IPS DF 4.7 (cell line): Measurements from ENCODE around the gene KANSL3.
"Not testable (repeated sequence)": the region's sequence is repeated elsewhere in the genome, so short reads cannot be mapped to it uniquely, and the experiment has no call there.

Experiments used
- DNase-seq: peaks from one replicate; pipeline ENCODE4 v3.0.0-alpha.2; 2013; ENCODE audit warnings: low spot score; ENCODE audit errors: extremely low read depth

Gene KANSL3

GRCh38 chr2:96638144-96639121, at the start of gene KANSL3:
KANSL3 (minus strand) TSS chr2:96638312; CDS start chr2:96637135, 1,177 bp downstream.
- peak; percentile 62 for DNase-seq

GRCh38 chr2:96687266-96687665, 49.2 kb upstream of the KANSL3 start:
- DNase-seq = no peak

- DNase-seq = no peak
Observed at GRCh38 chr2:96685577-96686459, 47.7 kb upstream of the KANSL3 start.

GRCh38 chr2:96684883-96685576, 46.9 kb upstream of the KANSL3 start:
- DNase-seq = no peak

GRCh38 chr2:96683972-96684820, 46.1 kb upstream of the KANSL3 start:
- DNase-seq = no peak

GRCh38 chr2:96683307-96683706, 45.2 kb upstream of the KANSL3 start:
- no peak for DNase-seq

GRCh38 chr2:96681540-96681939, 43.4 kb upstream of the KANSL3 start:
- DNase-seq = no peak

- DNase-seq = no peak
Observed at GRCh38 chr2:96680561-96681141, 42.5 kb upstream of the KANSL3 start.

- no peak for DNase-seq
Observed at GRCh38 chr2:96679848-96680247, 41.7 kb upstream of the KANSL3 start.

- no peak for DNase-seq
Observed at GRCh38 chr2:96669539-96670215, 31.6 kb upstream of the KANSL3 start.

- DNase-seq = no peak
Observed at GRCh38 chr2:96668771-96669170, 30.7 kb upstream of the KANSL3 start.

GRCh38 chr2:96665717-96666116, 27.6 kb upstream of the KANSL3 start:
- DNase-seq = not testable (repeated sequence)

GRCh38 chr2:96665083-96665569, 27.0 kb upstream of the KANSL3 start:
- DNase-seq = no peak

GRCh38 chr2:96664366-96664925, 26.3 kb upstream of the KANSL3 start:
- DNase-seq = no peak

- DNase-seq = no peak
Observed at GRCh38 chr2:96663829-96664228, 25.7 kb upstream of the KANSL3 start.

GRCh38 chr2:96663177-96663576, 25.1 kb upstream of the KANSL3 start:
- no peak for DNase-seq

- DNase-seq = no peak
Observed at GRCh38 chr2:96662360-96662759, 24.2 kb upstream of the KANSL3 start.

- DNase-seq = no peak
Observed at GRCh38 chr2:96661324-96661723, 23.2 kb upstream of the KANSL3 start.

- no peak for DNase-seq
Observed at GRCh38 chr2:96656540-96656939, 18.4 kb upstream of the KANSL3 start.
